ENCODE measurements around the gene UBLCP1.

- no peak for TF ChIP-seq CTCF (IDR thresholded peaks at IDR 0.05)
- TF ChIP-seq POLR2A (IDR thresholded peaks at IDR 0.05): no peak
Measured at GRCh38 chr5:159294921-159295320, 31.8 kb downstream of the UBLCP1 start.

Data from heart left ventricle (tissue), 13 donors.